Endothelial cell of umbilical vein (primary cell): ENCODE measurements around the gene KRT3. TPM values are rescaled to one million over a fixed set of nuclear protein-coding genes. Genes with fewer than 3 reads are reported as not detected.

Experiments
- BruUV-seq: library from RNA; stranded (reverse); fragments of 400-500 nt; replicated peaks from 2 replicates; lab custom pipeline; 2021; lab: Mats Ljungman, UMichigan
- CTCF ChIA-PET: fragments of 300-600, 350-600 bp; sonication (Branson Sonifier 250); formaldehyde crosslinking; loops from one replicate; lab custom pipeline; 2021; ENCODE audit warnings: antibody characterized with exemption, inconsistent platforms; lab: Charles Lee
- POLR2A ChIA-PET: fragments of 300-600, 350-600 bp; sonication (Branson Sonifier 250); formaldehyde crosslinking; loops from one replicate; lab custom pipeline; 2021; ENCODE audit warnings: antibody characterized with exemption, inconsistent platforms; lab: Charles Lee
- DNase-seq: peaks from one replicate; pipeline ENCODE4 v3.0.0-alpha.2; 2011; ENCODE audit warnings: low read depth, low spot score
- FAIRE-seq: peaks from 2 replicates; lab custom pipeline; 2011; peaks lifted over from hg19 to GRCh38; lab: Jason Lieb, UNC
- H2AFZ ChIP-seq: 2 replicates; pipeline ENCODE4 v1.6.0; 2012; ENCODE audit warnings: low read depth, low read length, control low read depth, inconsistent platforms
- H3K27ac ChIP-seq: 2 replicates; pipeline ENCODE4 v1.5.1; 2011; ENCODE audit warnings: low read depth, mild to moderate bottlenecking, control low read depth, low read length, moderate library complexity; ENCODE audit not compliant: insufficient read depth
- H3K27me3 ChIP-seq, 2 experiments: 2 replicates each; pipeline versions ENCODE4 v1.6.0 to v1.6.1; 2011; ENCODE audit warnings: low read length in 2 of 2, mixed read lengths in 1 of 2; ENCODE audit not compliant: control insufficient read depth in 2 of 2, insufficient read depth in 2 of 2
- H3K36me3 ChIP-seq, 2 experiments: 2 replicates in 1 of 2; 3 replicates in 1 of 2; pipeline ENCODE4 v1.5.1; 2011; ENCODE audit warnings: low read length in 2 of 2, mild to moderate bottlenecking in 1 of 2, moderate library complexity in 1 of 2; ENCODE audit not compliant: control insufficient read depth in 2 of 2, insufficient read depth in 2 of 2; ENCODE audit errors: extremely low read depth in 1 of 2
- H3K4me1 ChIP-seq: 3 replicates; pipeline ENCODE4 v1.5.1; 2011; ENCODE audit warnings: mild to moderate bottlenecking, low read length; ENCODE audit not compliant: control insufficient read depth, insufficient read depth; ENCODE audit errors: extremely low read depth
- H3K4me2 ChIP-seq: 2 replicates; pipeline ENCODE4 v1.6.1; 2011; ENCODE audit warnings: low read length, control low read depth, mixed read lengths; ENCODE audit not compliant: insufficient read depth
- H3K4me3 ChIP-seq, 3 experiments: fragments of 200-600 bp in 1 of 3; sonication (generic), shearing (Covaris generic) in 1 of 3; replicated peaks in 1 of 3; 2 replicates each; pipeline ENCODE4 v1.5.1; 2011 to 2016; ENCODE audit warnings: control low read depth in 3 of 3, low read length in 3 of 3, mild to moderate bottlenecking in 2 of 3, inconsistent platforms in 1 of 3, low read depth in 1 of 3, moderate library complexity in 1 of 3; ENCODE audit not compliant: insufficient read depth in 1 of 3
- H3K79me2 ChIP-seq: 2 replicates; pipeline ENCODE4 v1.6.0; 2012; ENCODE audit warnings: low read length, inconsistent platforms; ENCODE audit not compliant: control insufficient read depth, insufficient read depth
- H3K9ac ChIP-seq: replicated peaks from 2 replicates; pipeline ENCODE3; 2011; ENCODE audit warnings: low read length, control low read depth; ENCODE audit not compliant: insufficient read depth; ENCODE audit errors: extremely low read depth
- H3K9me1 ChIP-seq: replicated peaks from 3 replicates; pipeline ENCODE4 v1.6.0; 2011; ENCODE audit warnings: mild to moderate bottlenecking, low read length; ENCODE audit not compliant: control insufficient read depth, insufficient read depth; ENCODE audit errors: extremely low read depth
- H3K9me3 ChIP-seq: replicated peaks from 2 replicates; pipeline ENCODE4 v1.5.1; 2012; ENCODE audit warnings: low read length, inconsistent platforms; ENCODE audit not compliant: control insufficient read depth, insufficient read depth
- H4K20me1 ChIP-seq: replicated peaks from 2 replicates; pipeline ENCODE3; 2011; ENCODE audit warnings: mild to moderate bottlenecking, low read length; ENCODE audit not compliant: control insufficient read depth, insufficient read depth; ENCODE audit errors: extremely low read depth
- CTCF ChIP-seq, 2 donors: IDR thresholded peaks; 1 replicate in 1 of 2; 2 replicates in 1 of 2; pipeline ENCODE4 v1.5.1; 2011; ENCODE audit warnings: low read length in 2 of 2, mild to moderate bottlenecking in 2 of 2, moderate library complexity in 2 of 2, control low read depth in 1 of 2, inconsistent platforms in 1 of 2, low read depth in 1 of 2; ENCODE audit not compliant: insufficient read depth in 1 of 2; ENCODE audit errors: extremely low read depth in 1 of 2
- FOS ChIP-seq: IDR thresholded peaks from 2 replicates; pipeline ENCODE4 v1.6.1; 2011; ENCODE audit warnings: mild to moderate bottlenecking, low read length, moderate library complexity, borderline replicate concordance; ENCODE audit not compliant: insufficient read depth
- GATA2 ChIP-seq: IDR thresholded peaks from 2 replicates; pipeline ENCODE4 v1.7.0; 2011; ENCODE audit warnings: low read depth, mild to moderate bottlenecking, moderate library complexity, mixed read lengths, low read length; ENCODE audit not compliant: insufficient read length, insufficient read depth
- JUN ChIP-seq: IDR thresholded peaks from 2 replicates; pipeline ENCODE4 v1.6.1; 2011; ENCODE audit warnings: borderline replicate concordance, low read depth; ENCODE audit not compliant: insufficient read length, insufficient read depth
- MAX ChIP-seq: IDR thresholded peaks from 2 replicates; pipeline ENCODE4 v1.6.1; 2011; ENCODE audit not compliant: insufficient read depth, insufficient read length
- POLR2A ChIP-seq: IDR thresholded peaks from 2 replicates; pipeline ENCODE4 v1.6.1; 2012; ENCODE audit warnings: low read depth, mild to moderate bottlenecking, control low read depth, low read length
- dilution Hi-C: fragments of 300-500 bp; cut with MboI; formaldehyde crosslinking; loops from one replicate; pipeline ENCODE4 v1.15.0; 2019; ENCODE audit warnings: low sequenced_read_pairs; ENCODE audit not compliant: extremely low pct_ligation_motif_present
- intact Hi-C: fragments of 100-400 bp; cut with micrococcal nuclease; formaldehyde crosslinking; loops from one replicate; pipeline ENCODE4 v1.10.0; 2022
- polyA plus RNA-seq, 4 experiments: library from polyadenylated mRNA; depleted of rRNA in 3 of 4; stranded (reverse) in 3 of 4; unstranded in 1 of 4; fragments of >200 nt; gene quantifications; 2 replicates each; pipeline versions ENCODE4 v1.2.1 to v1.2.3, GENCODE V29; 2011 to 2012; ENCODE audit warnings: missing spikeins in 1 of 4
- total RNA-seq: library from RNA; stranded (reverse); gene quantifications from 2 replicates; pipeline ENCODE4 v1.2.3, GENCODE V29; 2021

KRT3 gene
- total and polyA plus RNA-seq, 2 donors (not counting 3 experiments of a cell fraction or from before 2014, with no cell fraction given) = not detected

GRCh38 chr12:52821826-52822660, 26.1 kb upstream of the KRT3 start:
- dilution Hi-C loops (no loop called here), intact Hi-C loops (loop anchor here (5.0 kb wide), 1 partner anchor 530 kb away; the partner anchor contains the start of gene KRT81)
- Histone ChIP-seq H3K4me2 (no peak overlapping the region), H3K9me3 (no peaks in the 10 kb centered on the region), H2AFZ (no peak overlapping the region), H3K9ac (no peak overlapping the region), H3K27ac (no peak overlapping the region), H3K4me3 (no peak overlapping the region), H3K27me3 (peaks cover 0 to 1% of the 10 kb centered on the region in 2 experiments), H4K20me1 (no peaks in the 10 kb centered on the region), H3K79me2 (no peaks in the 10 kb centered on the region), H3K9me1 (no peaks in the 10 kb centered on the region), H3K36me3 (no peaks in the 10 kb centered on the region), H3K4me1 (no peaks in the 10 kb centered on the region)
- no TSS peak for BruUV-seq
- FAIRE-seq (no peak), DNase-seq (no peak)
- CTCF ChIA-PET = interaction anchor here (1.0 to 1.9 kb wide), 2 partner anchors 43 to 44 kb away, joined by 3 to 5 read pairs; no protein-coding TSS in a partner anchor
- TF ChIP-seq GATA2 = no peak
- no peak for TF ChIP-seq MAX
- POLR2A ChIA-PET = no interaction called here

- Histone ChIP-seq H3K4me3 (no peak overlapping the region), H3K4me1 (no peaks in the 10 kb centered on the region), H3K79me2 (no peaks in the 10 kb centered on the region), H3K4me2 (no peak overlapping the region), H3K9ac (no peak overlapping the region), H4K20me1 (no peaks in the 10 kb centered on the region), H3K27ac (no peak overlapping the region), H3K9me3 (no peaks in the 10 kb centered on the region), H3K9me1 (no peaks in the 10 kb centered on the region), H3K27me3 (peaks cover 0 to 1% of the 10 kb centered on the region in 2 experiments), H2AFZ (no peak overlapping the region), H3K36me3 (no peaks in the 10 kb centered on the region)
- dilution Hi-C loops = no loop called here
- no TSS peak for BruUV-seq
- POLR2A ChIA-PET = no interaction called here
- intact Hi-C loops = loop anchor here (5.0 kb wide), 1 partner anchor 529 kb away; the partner anchor contains the start of gene KRT81
- TF ChIP-seq FOS (no peak), POLR2A (no peak), CTCF (IDR thresholded peaks at IDR 0.05; ENCODE audit: extremely low read depth in 1 of 2, insufficient read depth in 1 of 2, low read depth in 1 of 2, low read length in 2 of 2) (no peak), JUN (no peak), MAX (no peak)
- DNase-seq (no peak), FAIRE-seq (no peak)
- CTCF ChIA-PET = interaction anchor here (1.3 to 1.9 kb wide), 2 partner anchors 44 to 49 kb away, joined by 3 to 5 read pairs; no protein-coding TSS in a partner anchor
Measured at GRCh38 chr12:52821071-52821730, 25.3 kb upstream of the KRT3 start.
